HCT116 (cell line): ENCODE results near the gene GABBR1. TPM values are rescaled to one million over a fixed set of nuclear protein-coding genes. Genes with fewer than 3 reads are reported as not detected.
"Not testable (repeated sequence)": the region's sequence is repeated elsewhere in the genome, so short reads cannot be mapped to it uniquely, and the experiment has no call there.

Experiments used
- ATAC-seq: fragments of 200-7000 bp; cut with Tn5 transposase; 2 replicates; pipeline ENCODE4 v1.9.1; 2020; ENCODE audit warnings: mild to moderate bottlenecking, moderate library complexity
- BruUV-seq: library from RNA; stranded (reverse); fragments of 400-500 nt; replicated peaks from 2 replicates; lab custom pipeline; 2021; lab: Mats Ljungman, UMichigan
- CTCF ChIA-PET: fragments of 300-600 bp; sonication (Branson Sonifier 250); formaldehyde crosslinking; loops from one replicate; lab custom pipeline; 2021; ENCODE audit warnings: antibody characterized with exemption; lab: Charles Lee
- POLR2A ChIA-PET: fragments of 300-600, 350-600 bp; sonication (Branson Sonifier 250); formaldehyde crosslinking; loops from one replicate; lab custom pipeline; 2021; ENCODE audit warnings: antibody characterized with exemption; lab: Charles Lee
- RAD21 ChIA-PET, 2 experiments: fragments of 300-600 bp; sonication (Branson Sonifier 250); formaldehyde crosslinking; loops; one replicate each; lab custom pipeline; 2023; ENCODE audit warnings: low total read pairs in 2 of 2; ENCODE audit not compliant: uncharacterized antibody in 2 of 2, unreplicated experiment in 2 of 2, low non-redundant PET in 1 of 2; lab: Charles Lee
- DNase-seq: peaks from one replicate; pipeline ENCODE4 v3.0.0-alpha.2; 2010; ENCODE audit warnings: low read depth, low spot score
- H2AFZ ChIP-seq: fragments of 200-600 bp; shearing (Covaris generic), sonication (generic); 2 replicates; pipeline ENCODE4 v1.6.1; 2017; ENCODE audit warnings: low read depth, mixed run types, mixed read lengths, antibody characterized with exemption, low read length; ENCODE audit not compliant: poor library complexity, severe bottlenecking
- H3K27ac ChIP-seq: 2 replicates; pipeline ENCODE4 v1.5.1; 2012; ENCODE audit warnings: low read depth, low read length
- H3K27me3 ChIP-seq: fragments of 200-600 bp; sonication (generic); 2 replicates; pipeline ENCODE4 v1.6.1; 2016; ENCODE audit warnings: mixed run types, low read length, mixed read lengths; ENCODE audit not compliant: insufficient read depth
- H3K36me3 ChIP-seq, 2 experiments: fragments of 200-500 bp in 1 of 2; fragments of 200-600 bp in 1 of 2; sonication (Bioruptor generic) in 1 of 2; sonication (generic) in 1 of 2; 2 replicates each; pipeline versions ENCODE4 v1.5.1 to v1.6.1; 2014 to 2016; ENCODE audit warnings: low read length in 2 of 2, inconsistent platforms in 1 of 2, mixed read lengths in 1 of 2, mixed run types in 1 of 2; ENCODE audit not compliant: insufficient read depth in 2 of 2, control insufficient read depth in 1 of 2
- H3K4me1 ChIP-seq, 2 experiments: fragments of 200-600 bp in 1 of 2; sonication (generic) in 1 of 2; 2 replicates each; pipeline versions ENCODE4 v1.5.1 to v1.6.1; 2012 to 2017; ENCODE audit warnings: low read length in 2 of 2, inconsistent platforms in 1 of 2, mild to moderate bottlenecking in 1 of 2, mixed read lengths in 1 of 2, mixed run types in 1 of 2, moderate library complexity in 1 of 2; ENCODE audit not compliant: insufficient read depth in 2 of 2, control insufficient read depth in 1 of 2
- H3K4me2 ChIP-seq: fragments of 200-600 bp; sonication (generic); 2 replicates; pipeline ENCODE4 v1.6.1; 2017; ENCODE audit warnings: mixed run types, low read length, mixed read lengths
- H3K4me3 ChIP-seq, 2 experiments: fragments of 200-600 bp in 1 of 2; sonication (generic) in 1 of 2; replicated peaks in 1 of 2; 2 replicates each; pipeline ENCODE4 v1.5.1; 2011 to 2016; ENCODE audit warnings: low read length in 2 of 2, control low read depth in 1 of 2, low read depth in 1 of 2, mild to moderate bottlenecking in 1 of 2, mixed read lengths in 1 of 2, mixed run types in 1 of 2
- H3K79me2 ChIP-seq: fragments of 200-600 bp; sonication (generic); 2 replicates; pipeline ENCODE4 v1.6.1; 2017; ENCODE audit warnings: mild to moderate bottlenecking, mixed run types, low read length, moderate library complexity, mixed read lengths; ENCODE audit not compliant: insufficient read depth
- H3K9ac ChIP-seq: fragments of 200-600 bp; sonication (generic); 2 replicates; pipeline ENCODE4 v1.6.1; 2016; ENCODE audit warnings: low read length, mixed read lengths
- H3K9me2 ChIP-seq: fragments of 200-600 bp; sonication (generic), shearing (Covaris generic); 2 replicates; pipeline ENCODE4 v1.6.1; 2017; ENCODE audit warnings: mixed run types, mild to moderate bottlenecking, moderate library complexity; ENCODE audit not compliant: insufficient read depth
- H3K9me3 ChIP-seq, 2 experiments: fragments of 200-500 bp in 1 of 2; fragments of 200-600 bp in 1 of 2; sonication (Bioruptor generic) in 1 of 2; sonication (generic) in 1 of 2; 2 replicates each; pipeline ENCODE4 v1.6.1; 2014 to 2017; ENCODE audit warnings: low read length in 2 of 2, mixed read lengths in 2 of 2, inconsistent platforms in 1 of 2, low read depth in 1 of 2, mild to moderate bottlenecking in 1 of 2, mixed run types in 1 of 2, moderate library complexity in 1 of 2; ENCODE audit not compliant: control insufficient read depth in 1 of 2, insufficient read depth in 1 of 2
- H4K20me1 ChIP-seq: fragments of 200-600 bp; sonication (generic), shearing (Covaris generic); 2 replicates; pipeline ENCODE4 v1.6.1; 2017; ENCODE audit warnings: mixed run types, mild to moderate bottlenecking, moderate library complexity; ENCODE audit not compliant: insufficient read depth
- EGR1 ChIP-seq: IDR thresholded peaks from 2 replicates; pipeline ENCODE4 v1.6.1; 2012; ENCODE audit warnings: low read depth
- EZH2 ChIP-seq: fragments of 200-600 bp; sonication (generic); IDR thresholded peaks from 2 replicates; pipeline ENCODE4 v1.6.1; 2017; ENCODE audit warnings: antibody characterized with exemption, mixed run types
- JUND ChIP-seq: IDR thresholded peaks from 2 replicates; pipeline ENCODE4 v1.6.1; 2012
- POLR2AphosphoS5 ChIP-seq: IDR thresholded peaks from 2 replicates; pipeline ENCODE4 v1.6.1; 2011; ENCODE audit warnings: mild to moderate bottlenecking, low read depth, low read length, moderate library complexity
- RAD21 ChIP-seq: IDR thresholded peaks from 2 replicates; pipeline ENCODE4 v1.6.1; 2012; ENCODE audit warnings: low read depth, mild to moderate bottlenecking
- YY1 ChIP-seq: IDR thresholded peaks from 2 replicates; pipeline ENCODE4 v1.6.1; 2011; ENCODE audit warnings: low read length, low read depth, moderate library complexity, mild to moderate bottlenecking; ENCODE audit not compliant: insufficient replicate concordance; ENCODE audit errors: extremely low read depth
- ZFX ChIP-seq: fragments of 450-650 bp; IDR thresholded peaks from 2 replicates; pipeline ENCODE4 v1.6.1; 2017
- ZNF274 ChIP-seq: fragments of 200-500 bp; sonication (Bioruptor generic); IDR thresholded peaks from 2 replicates; pipeline ENCODE4 v1.6.1; 2014; ENCODE audit warnings: mild to moderate bottlenecking, low read depth, low read length, inconsistent platforms
- intact Hi-C: fragments of 100-400 bp; cut with micrococcal nuclease; formaldehyde crosslinking; loops from 2 replicates; pipeline ENCODE4 v1.10.0; 2022
- total RNA-seq: library from RNA; stranded (reverse); gene quantifications from one replicate; pipeline ENCODE4 v1.2.1, GENCODE V29; 2021; ENCODE audit not compliant: unreplicated experiment
- TF ChIP-seq, protein P1 (sequence below): IDR thresholded peaks from 2 replicates; pipeline ENCODE4 v1.6.1; 2011; ENCODE audit warnings: mild to moderate bottlenecking, low read length, moderate library complexity; ENCODE audit not compliant: insufficient replicate concordance; ENCODE audit errors: extremely low read depth
- TF ChIP-seq, protein P2 (sequence below): IDR thresholded peaks from 2 replicates; pipeline ENCODE4 v1.6.1; 2012

Gene GABBR1
- total RNA-seq, 1 experiment from 2014 or later: 43.4 TPM

DNA sequence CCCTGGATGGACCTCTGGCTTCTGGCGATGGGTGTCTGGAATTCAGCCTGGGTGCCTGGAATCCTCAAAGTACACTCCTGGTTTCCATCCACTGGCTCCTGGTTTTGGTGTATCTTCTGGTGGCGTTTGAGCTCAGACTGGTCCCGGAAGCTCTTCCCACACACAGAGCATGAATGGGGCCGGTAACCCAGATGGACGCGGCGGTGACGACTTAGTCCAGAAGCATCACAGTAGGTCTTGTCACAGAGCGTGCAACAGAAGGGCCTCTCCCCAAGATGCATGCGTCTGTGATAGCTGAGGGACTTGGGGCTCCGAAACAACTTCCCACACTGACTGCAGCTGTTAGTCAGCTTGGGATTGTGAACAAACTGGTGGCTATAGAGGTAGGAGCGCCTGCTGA, 40.2 kb upstream of the GABBR1 start (continued):
- TF ChIP-seq, protein P1, sequence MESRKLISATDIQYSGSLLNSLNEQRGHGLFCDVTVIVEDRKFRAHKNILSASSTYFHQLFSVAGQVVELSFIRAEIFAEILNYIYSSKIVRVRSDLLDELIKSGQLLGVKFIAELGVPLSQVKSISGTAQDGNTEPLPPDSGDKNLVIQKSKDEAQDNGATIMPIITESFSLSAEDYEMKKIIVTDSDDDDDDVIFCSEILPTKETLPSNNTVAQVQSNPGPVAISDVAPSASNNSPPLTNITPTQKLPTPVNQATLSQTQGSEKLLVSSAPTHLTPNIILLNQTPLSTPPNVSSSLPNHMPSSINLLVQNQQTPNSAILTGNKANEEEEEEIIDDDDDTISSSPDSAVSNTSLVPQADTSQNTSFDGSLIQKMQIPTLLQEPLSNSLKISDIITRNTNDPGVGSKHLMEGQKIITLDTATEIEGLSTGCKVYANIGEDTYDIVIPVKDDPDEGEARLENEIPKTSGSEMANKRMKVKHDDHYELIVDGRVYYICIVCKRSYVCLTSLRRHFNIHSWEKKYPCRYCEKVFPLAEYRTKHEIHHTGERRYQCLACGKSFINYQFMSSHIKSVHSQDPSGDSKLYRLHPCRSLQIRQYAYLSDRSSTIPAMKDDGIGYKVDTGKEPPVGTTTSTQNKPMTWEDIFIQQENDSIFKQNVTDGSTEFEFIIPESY: no peak
- TF ChIP-seq EZH2 (no peak), JUND (no peak), RAD21 (no peak), ZFX (no peak), YY1 (no peak), POLR2AphosphoS5 (no peak), ZNF274 (no peak), EGR1 (no peak)
- TF ChIP-seq, protein P2, sequence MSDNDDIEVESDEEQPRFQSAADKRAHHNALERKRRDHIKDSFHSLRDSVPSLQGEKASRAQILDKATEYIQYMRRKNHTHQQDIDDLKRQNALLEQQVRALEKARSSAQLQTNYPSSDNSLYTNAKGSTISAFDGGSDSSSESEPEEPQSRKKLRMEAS: no peak

DNA sequence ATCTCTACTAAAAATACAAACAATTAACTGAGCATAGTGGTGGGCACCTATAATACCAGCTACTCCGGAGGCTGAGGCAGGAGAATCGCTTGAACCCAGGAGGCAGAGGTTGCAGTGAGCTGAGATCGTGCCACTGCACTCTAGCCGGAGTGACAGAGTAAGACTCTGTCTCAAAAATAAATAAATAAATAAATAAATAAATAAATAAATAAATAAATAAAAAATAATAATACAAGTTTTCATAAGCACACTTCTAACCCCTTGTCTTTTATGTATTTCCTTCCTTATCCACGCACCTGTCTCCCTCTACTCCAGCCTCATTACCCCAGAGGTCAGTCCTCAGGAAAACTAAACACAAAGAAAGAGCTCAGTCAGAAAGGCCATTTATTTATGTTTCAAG, 39.1 kb upstream of the GABBR1 start:
- H3K4me1 ChIP-seq, BruUV-seq, H3K9me2 ChIP-seq, H2AFZ ChIP-seq, DNase-seq, ATAC-seq, H3K27ac ChIP-seq, H3K9me3 ChIP-seq, H3K27me3 ChIP-seq, H3K4me2 ChIP-seq, H3K4me3 ChIP-seq, H3K36me3 ChIP-seq, intact Hi-C loops, RAD21 ChIA-PET, H3K9ac ChIP-seq, H3K79me2 ChIP-seq, H4K20me1 ChIP-seq: not testable (repeated sequence)
- CTCF ChIA-PET: interaction anchor here (1.6 to 3.4 kb wide), 2 partner anchors 18 to 22 kb away, joined by 5 to 21 read pairs; no protein-coding TSS in a partner anchor
- POLR2A ChIA-PET: interaction anchor here (0.9 kb wide), 1 partner anchor 18 kb away, joined by 3 read pairs; no protein-coding TSS in a partner anchor
